ENCODE data around the gene PVALB. TPM values are rescaled to one million over a fixed set of nuclear protein-coding genes. Genes with fewer than 3 reads are reported as not detected.

Gene PVALB
- total RNA-seq, 2 donors from 2014 or later = not detected

- no peak overlapping the region for H3K4me3 ChIP-seq
- no peak overlapping the region for H3K27ac ChIP-seq
- intact Hi-C loops (cut with DNase I) = no loop called here
- no peaks in the 10 kb centered on the region for H3K4me1 ChIP-seq
- TF ChIP-seq CTCF (IDR thresholded peaks at IDR 0.05) = no peak
- H3K9ac ChIP-seq (ENCODE audit: low read depth in 2 of 2, low read length in 2 of 2) = no peak overlapping the region
- no peaks in the 10 kb centered on the region for H3K9me3 ChIP-seq
- no peaks in the 10 kb centered on the region for H3K36me3 ChIP-seq
- H3K27me3 ChIP-seq = peaks cover 14% of the 10 kb centered on the region
- DNase-seq = no peak
Observed at GRCh38 chr22:36811094-36811800, 5.6 kb downstream of the PVALB start.

GRCh38 chr22:36809351-36809750 is 7.5 kb downstream of the PVALB start:
- no peak for TF ChIP-seq CTCF (IDR thresholded peaks at IDR 0.05)
- no peak overlapping the region for H3K4me3 ChIP-seq
- H3K27me3 ChIP-seq = peaks cover 6% of the 10 kb centered on the region
- no peaks in the 10 kb centered on the region for H3K4me1 ChIP-seq
- no peak overlapping the region for H3K9ac ChIP-seq (ENCODE audit: low read depth in 2 of 2, low read length in 2 of 2)
- intact Hi-C loops (cut with DNase I) = no loop called here
- no peaks in the 10 kb centered on the region for H3K9me3 ChIP-seq
- H3K36me3 ChIP-seq = no peaks in the 10 kb centered on the region
- DNase-seq = no peak
- no peak overlapping the region for H3K27ac ChIP-seq

GRCh38 chr22:36808721-36809344 is 8.0 kb downstream of the PVALB start:
- H3K4me3 ChIP-seq = no peak overlapping the region

GRCh38 chr22:36807627-36808026 is 9.2 kb downstream of the PVALB start:
- DNase-seq = no peak
- Histone ChIP-seq H3K27ac (no peak overlapping the region), H3K9me3 (no peaks in the 10 kb centered on the region), H3K4me1 (no peaks in the 10 kb centered on the region), H3K36me3 (no peaks in the 10 kb centered on the region), H3K4me3 (no peak overlapping the region), H3K27me3 (peaks cover 6% of the 10 kb centered on the region), H3K9ac (ENCODE audit: low read depth in 2 of 2, low read length in 2 of 2) (no peak overlapping the region)
- intact Hi-C loops (cut with DNase I) = no loop called here
- no peak for TF ChIP-seq CTCF (IDR thresholded peaks at IDR 0.05)

More at GRCh38 chr22:36808721-36809344, 8.0 kb downstream of the PVALB start:
- no peak overlapping the region for H3K9ac ChIP-seq (ENCODE audit: low read depth in 2 of 2, low read length in 2 of 2)
- no peaks in the 10 kb centered on the region for H3K36me3 ChIP-seq
- no peak for DNase-seq
- H3K27ac ChIP-seq = no peak overlapping the region
- H3K27me3 ChIP-seq = peaks cover 6% of the 10 kb centered on the region
- intact Hi-C loops (cut with DNase I) = no loop called here
- H3K4me1 ChIP-seq = no peaks in the 10 kb centered on the region
- no peak for TF ChIP-seq CTCF (IDR thresholded peaks at IDR 0.05)
- no peaks in the 10 kb centered on the region for H3K9me3 ChIP-seq

- H3K9me3 ChIP-seq = no peaks in the 10 kb centered on the region
- H3K4me3 ChIP-seq = no peak overlapping the region
- H3K27ac ChIP-seq = no peak overlapping the region
- H3K4me1 ChIP-seq = no peaks in the 10 kb centered on the region
- H3K9ac ChIP-seq (ENCODE audit: low read depth in 2 of 2, low read length in 2 of 2) = no peak overlapping the region
- no peak for DNase-seq
- TF ChIP-seq CTCF (IDR thresholded peaks at IDR 0.05) = no peak
- H3K27me3 ChIP-seq = peaks cover 6% of the 10 kb centered on the region
- no peaks in the 10 kb centered on the region for H3K36me3 ChIP-seq
- intact Hi-C loops (cut with DNase I) = no loop called here
Observed at GRCh38 chr22:36806835-36807234, 10.0 kb downstream of the PVALB start.

Data from colonic mucosa (tissue), 4 donors.